ENCODE results near the gene TMC6. TPM values are rescaled to one million over a fixed set of nuclear protein-coding genes. Genes with fewer than 3 reads are reported as not detected.
"Not testable (repeated sequence)": the region's sequence is repeated elsewhere in the genome, so short reads cannot be mapped to it uniquely, and the experiment has no call there.

The TMC6 gene
- total RNA-seq, 1 experiment from 2014 or later = 50.5 TPM

- in situ Hi-C loops (cut with HindIII; ENCODE audit: low sequenced_read_pairs) = no loop called here
- no peak for DNase-seq (ENCODE audit: low spot score)
Observed at GRCh38 chr17:78095035-78095434, 33.5 kb downstream of the TMC6 start.

- in situ Hi-C loops (cut with HindIII; ENCODE audit: low sequenced_read_pairs) = no loop called here
- DNase-seq (ENCODE audit: low spot score) = no peak
Observed at GRCh38 chr17:78092794-78093324, 35.7 kb downstream of the TMC6 start.

- DNase-seq (ENCODE audit: low spot score) = no peak
- in situ Hi-C loops (cut with HindIII; ENCODE audit: low sequenced_read_pairs) = no loop called here
Observed at GRCh38 chr17:78089576-78090281, 38.8 kb downstream of the TMC6 start.

- in situ Hi-C loops (cut with HindIII; ENCODE audit: low sequenced_read_pairs) = no loop called here
- DNase-seq (ENCODE audit: low spot score) = no peak
Observed at GRCh38 chr17:78088529-78088928, 40.0 kb downstream of the TMC6 start.

GRCh38 chr17:78086740-78087139 is 41.8 kb downstream of the TMC6 start:
- in situ Hi-C loops (cut with HindIII; ENCODE audit: low sequenced_read_pairs) = no loop called here
- no peak for DNase-seq (ENCODE audit: low spot score)

GRCh38 chr17:78082988-78083387 is 45.6 kb downstream of the TMC6 start:
- in situ Hi-C loops (cut with HindIII; ENCODE audit: low sequenced_read_pairs) = no loop called here
- DNase-seq (ENCODE audit: low spot score) = no peak

- DNase-seq (ENCODE audit: low spot score); in situ Hi-C loops (cut with HindIII; ENCODE audit: low sequenced_read_pairs): not testable (repeated sequence)
Observed at GRCh38 chr17:78082355-78082872, 46.1 kb downstream of the TMC6 start.

- no peak for DNase-seq (ENCODE audit: low spot score)
- in situ Hi-C loops (cut with HindIII; ENCODE audit: low sequenced_read_pairs) = no loop called here
Observed at GRCh38 chr17:78081551-78081950, 47.0 kb downstream of the TMC6 start.

GRCh38 chr17:78079253-78079652 is 49.3 kb downstream of the TMC6 start:
- no peak for DNase-seq (ENCODE audit: low spot score)
- in situ Hi-C loops (cut with HindIII; ENCODE audit: low sequenced_read_pairs) = no loop called here

- in situ Hi-C loops (cut with HindIII; ENCODE audit: low sequenced_read_pairs) = no loop called here
- DNase-seq (ENCODE audit: low spot score) = no peak
Observed at GRCh38 chr17:78075545-78075944, 53.0 kb downstream of the TMC6 start.

- in situ Hi-C loops (cut with HindIII; ENCODE audit: low sequenced_read_pairs) = no loop called here
- no peak for DNase-seq (ENCODE audit: low spot score)
Observed at GRCh38 chr17:78075011-78075410, 53.5 kb downstream of the TMC6 start.

GRCh38 chr17:78072961-78073360 is 55.6 kb downstream of the TMC6 start:
- in situ Hi-C loops (cut with HindIII; ENCODE audit: low sequenced_read_pairs) = no loop called here
- no peak for DNase-seq (ENCODE audit: low spot score)

GRCh38 chr17:78069695-78070094 is 58.9 kb downstream of the TMC6 start:
- in situ Hi-C loops (cut with HindIII; ENCODE audit: low sequenced_read_pairs) = no loop called here
- DNase-seq (ENCODE audit: low spot score) = no peak

GRCh38 chr17:78066976-78067375 is 61.6 kb downstream of the TMC6 start:
- DNase-seq (ENCODE audit: low spot score); in situ Hi-C loops (cut with HindIII; ENCODE audit: low sequenced_read_pairs): not testable (repeated sequence)

GRCh38 chr17:78064708-78065107 is 63.8 kb downstream of the TMC6 start:
- in situ Hi-C loops (cut with HindIII; ENCODE audit: low sequenced_read_pairs) = no loop called here
- no peak for DNase-seq (ENCODE audit: low spot score)

GRCh38 chr17:78063489-78063888 is 65.1 kb downstream of the TMC6 start:
- in situ Hi-C loops (cut with HindIII; ENCODE audit: low sequenced_read_pairs) = no loop called here

GRCh38 chr17:78062596-78062995 is 66.0 kb downstream of the TMC6 start:
- in situ Hi-C loops (cut with HindIII; ENCODE audit: low sequenced_read_pairs) = no loop called here
- DNase-seq (ENCODE audit: low spot score) = no peak

More at GRCh38 chr17:78063489-78063888, 65.1 kb downstream of the TMC6 start:
- DNase-seq (ENCODE audit: low spot score) = no peak

Data from G401 (cell line).